ENCODE measurements around the gene AAMDC.

DNA sequence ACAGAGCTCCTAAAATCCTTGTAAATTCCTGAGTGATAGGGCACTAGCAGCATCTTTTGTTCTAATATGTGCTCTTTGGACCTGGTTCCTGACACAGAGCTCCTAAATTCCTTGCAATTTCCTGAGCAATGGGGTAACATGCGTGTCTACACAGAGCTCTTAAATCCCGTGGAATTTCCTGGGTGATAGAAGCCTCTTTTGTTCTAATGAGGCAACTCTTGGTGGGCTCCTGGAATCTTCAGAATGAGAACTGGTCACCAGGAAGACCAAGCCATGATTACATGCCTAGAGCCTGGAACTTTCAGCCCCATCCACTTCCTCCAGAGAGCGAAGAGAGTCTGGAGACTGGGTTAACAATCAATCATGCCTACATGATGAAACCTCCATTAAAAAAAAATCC, 19.5 kb upstream of the AAMDC start:
- TF ChIP-seq, protein P1, sequence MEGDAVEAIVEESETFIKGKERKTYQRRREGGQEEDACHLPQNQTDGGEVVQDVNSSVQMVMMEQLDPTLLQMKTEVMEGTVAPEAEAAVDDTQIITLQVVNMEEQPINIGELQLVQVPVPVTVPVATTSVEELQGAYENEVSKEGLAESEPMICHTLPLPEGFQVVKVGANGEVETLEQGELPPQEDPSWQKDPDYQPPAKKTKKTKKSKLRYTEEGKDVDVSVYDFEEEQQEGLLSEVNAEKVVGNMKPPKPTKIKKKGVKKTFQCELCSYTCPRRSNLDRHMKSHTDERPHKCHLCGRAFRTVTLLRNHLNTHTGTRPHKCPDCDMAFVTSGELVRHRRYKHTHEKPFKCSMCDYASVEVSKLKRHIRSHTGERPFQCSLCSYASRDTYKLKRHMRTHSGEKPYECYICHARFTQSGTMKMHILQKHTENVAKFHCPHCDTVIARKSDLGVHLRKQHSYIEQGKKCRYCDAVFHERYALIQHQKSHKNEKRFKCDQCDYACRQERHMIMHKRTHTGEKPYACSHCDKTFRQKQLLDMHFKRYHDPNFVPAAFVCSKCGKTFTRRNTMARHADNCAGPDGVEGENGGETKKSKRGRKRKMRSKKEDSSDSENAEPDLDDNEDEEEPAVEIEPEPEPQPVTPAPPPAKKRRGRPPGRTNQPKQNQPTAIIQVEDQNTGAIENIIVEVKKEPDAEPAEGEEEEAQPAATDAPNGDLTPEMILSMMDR (IDR thresholded peaks at IDR 0.05): no peak
- no peak for TF ChIP-seq POLR2A (IDR thresholded peaks at IDR 0.05)

All from uterus (tissue), 2 donors.